Testis (tissue), 3 donors: ENCODE measurements around the gene OR1N1. TPM values are rescaled to one million over a fixed set of nuclear protein-coding genes. Genes with fewer than 3 reads are reported as not detected.

Experiments
- DNase-seq: peaks from one replicate; pipeline ENCODE4 v3.0.0-alpha.2; 2019
- H3K27ac ChIP-seq, 2 donors: fragments of 200-600 bp; sonication (generic); one replicate each; pipeline ENCODE4 v1.5.1; 2019
- H3K27me3 ChIP-seq: fragments of 200-600 bp; sonication (generic); one replicate; pipeline ENCODE4 v1.5.1; 2019
- H3K36me3 ChIP-seq: fragments of 200-600 bp; sonication (generic); one replicate; pipeline ENCODE4 v1.5.1; 2017; ENCODE audit warnings: low read depth; ENCODE audit errors: missing control alignments
- H3K4me1 ChIP-seq: fragments of 200-600 bp; sonication (generic); one replicate; pipeline ENCODE4 v1.5.1; 2019
- H3K4me3 ChIP-seq, 2 donors: fragments of 200-600 bp; sonication (generic); one replicate each; pipeline ENCODE4 v1.5.1; 2017 to 2019
- H3K9me3 ChIP-seq: fragments of 200-600 bp; sonication (generic); one replicate; pipeline ENCODE4 v1.5.1; 2017
- POLR2A ChIP-seq: fragments of 450-650 bp; IDR thresholded peaks from one replicate; pipeline ENCODE4 v1.6.1; 2017; ENCODE audit warnings: antibody characterized with exemption, mild to moderate bottlenecking, moderate library complexity
- WGBS, 2 donors: methylation state at CpG; one replicate each; pipeline ENCODE4 v1.1.5; 2018; 5-methylcytosine and 5-hydroxymethylcytosine counted together
- intact Hi-C: fragments of 100-400 bp; cut with DNase I; formaldehyde crosslinking; loops from one replicate; pipeline ENCODE4 v1.15.1; 2023; ENCODE audit warnings: low total_unique reads
- polyA plus RNA-seq: library from polyadenylated mRNA; stranded (reverse); fragments of 350-450 nt; fragmentation: Illumina TruSeq; extraction: RNeasy Lipid Tissue Mini Kit (QIAGEN cat#74804); gene quantifications from one replicate; pipeline ENCODE4 v1.2.3, GENCODE V29; 2014; ENCODE audit warnings: low read depth, low replicate concordance; ENCODE audit not compliant: insufficient read depth
- total RNA-seq, 2 donors: library from RNA; depleted of rRNA; stranded (reverse); fragments of >200 nt; gene quantifications; one replicate each; pipeline ENCODE4 v1.2.3, GENCODE V29; 2016
- TF ChIP-seq, protein P1 (sequence below), 3 experiments: fragments of 450-650 bp in 2 of 3; fragments of 200-600 bp in 1 of 3; sonication (generic) in 1 of 3; IDR thresholded peaks; one replicate each; pipeline ENCODE4 v1.5.1; 2016 to 2019; ENCODE audit warnings: antibody characterized with exemption in 3 of 3, mild to moderate bottlenecking in 2 of 3, moderate library complexity in 1 of 3

The OR1N1 gene
- total and polyA plus RNA-seq, 3 donors from 2014 or later, result 0.62 TPM; not detected in 2

DNA sequence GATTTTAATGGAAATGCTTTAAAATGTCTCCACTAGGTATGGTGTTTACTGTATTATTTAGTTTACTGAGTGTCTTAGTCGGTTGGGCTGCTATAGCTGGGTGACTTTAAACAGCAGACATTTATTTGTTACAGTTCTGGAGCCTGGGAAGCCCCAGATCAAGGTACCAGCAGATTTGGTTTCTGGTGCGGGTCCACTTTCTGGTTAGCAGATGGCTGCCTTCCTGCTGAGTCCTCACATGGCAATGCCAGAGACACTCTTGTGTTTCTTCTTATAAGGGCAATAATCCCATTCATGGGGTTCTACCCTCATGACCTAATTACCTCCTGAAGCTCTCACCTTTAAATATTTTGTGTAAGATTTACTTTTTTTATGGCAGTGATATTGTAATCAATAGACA is 8.9 kb downstream of the OR1N1 start:
- intact Hi-C loops, result no loop called here

DNA sequence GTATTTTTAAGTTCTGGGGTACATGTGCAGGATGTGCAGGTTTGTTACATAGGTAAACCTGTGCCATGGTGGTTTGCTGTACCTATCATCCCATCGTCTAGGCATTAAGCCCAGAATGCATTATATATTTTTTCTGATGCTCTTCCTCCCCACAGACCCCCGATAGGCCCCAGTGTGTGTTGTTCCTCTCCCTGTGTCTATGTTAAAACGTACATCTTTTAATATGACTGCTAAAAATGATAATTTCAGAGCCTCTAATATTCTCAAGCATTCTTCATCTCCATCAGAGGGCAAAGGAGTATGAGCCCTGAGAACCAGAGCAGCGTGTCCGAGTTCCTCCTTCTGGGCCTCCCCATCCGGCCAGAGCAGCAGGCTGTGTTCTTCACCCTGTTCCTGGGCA is 16.6 kb downstream of the OR1N1 start, which contains the start of gene OR1J2:
Gene OR1J2, plus strand, starts transcription at position 301 of the 400 bp plus-strand sequence. Its CDS starts 0 bp downstream, at position 301.
- no peak for DNase-seq
- Histone ChIP-seq H3K36me3 (no peaks in the 10 kb centered on the region), H3K4me1 (no peaks in the 10 kb centered on the region), H3K4me3 (no peak within 1 kb of the TSS), H3K27ac (no peak within 1 kb of the TSS), H3K9me3 (no peaks in the 10 kb centered on the region), H3K27me3 (no peaks in the 10 kb centered on the region)
- intact Hi-C loops, result no loop called here
- WGBS, 2 donors, result 78 to 89% methylated on average over 6 of the region's 6 CpGs
- no peak for TF ChIP-seq POLR2A
- TF ChIP-seq, protein P1, sequence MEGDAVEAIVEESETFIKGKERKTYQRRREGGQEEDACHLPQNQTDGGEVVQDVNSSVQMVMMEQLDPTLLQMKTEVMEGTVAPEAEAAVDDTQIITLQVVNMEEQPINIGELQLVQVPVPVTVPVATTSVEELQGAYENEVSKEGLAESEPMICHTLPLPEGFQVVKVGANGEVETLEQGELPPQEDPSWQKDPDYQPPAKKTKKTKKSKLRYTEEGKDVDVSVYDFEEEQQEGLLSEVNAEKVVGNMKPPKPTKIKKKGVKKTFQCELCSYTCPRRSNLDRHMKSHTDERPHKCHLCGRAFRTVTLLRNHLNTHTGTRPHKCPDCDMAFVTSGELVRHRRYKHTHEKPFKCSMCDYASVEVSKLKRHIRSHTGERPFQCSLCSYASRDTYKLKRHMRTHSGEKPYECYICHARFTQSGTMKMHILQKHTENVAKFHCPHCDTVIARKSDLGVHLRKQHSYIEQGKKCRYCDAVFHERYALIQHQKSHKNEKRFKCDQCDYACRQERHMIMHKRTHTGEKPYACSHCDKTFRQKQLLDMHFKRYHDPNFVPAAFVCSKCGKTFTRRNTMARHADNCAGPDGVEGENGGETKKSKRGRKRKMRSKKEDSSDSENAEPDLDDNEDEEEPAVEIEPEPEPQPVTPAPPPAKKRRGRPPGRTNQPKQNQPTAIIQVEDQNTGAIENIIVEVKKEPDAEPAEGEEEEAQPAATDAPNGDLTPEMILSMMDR (IDR thresholded peaks at IDR 0.05), result no peak

More for the DNA sequence above, 8.9 kb downstream of the OR1N1 start:
- no peak for DNase-seq
- Histone ChIP-seq H3K9me3 (no peaks in the 10 kb centered on the region), H3K4me1 (no peaks in the 10 kb centered on the region), H3K27me3 (no peaks in the 10 kb centered on the region), H3K36me3 (no peaks in the 10 kb centered on the region), H3K27ac (no peak overlapping the region), H3K4me3 (no peak overlapping the region)
- 66 to 72% methylated on average over 2 of the region's 2 CpGs for WGBS, 2 donors
- TF ChIP-seq POLR2A, result no peak

DNA sequence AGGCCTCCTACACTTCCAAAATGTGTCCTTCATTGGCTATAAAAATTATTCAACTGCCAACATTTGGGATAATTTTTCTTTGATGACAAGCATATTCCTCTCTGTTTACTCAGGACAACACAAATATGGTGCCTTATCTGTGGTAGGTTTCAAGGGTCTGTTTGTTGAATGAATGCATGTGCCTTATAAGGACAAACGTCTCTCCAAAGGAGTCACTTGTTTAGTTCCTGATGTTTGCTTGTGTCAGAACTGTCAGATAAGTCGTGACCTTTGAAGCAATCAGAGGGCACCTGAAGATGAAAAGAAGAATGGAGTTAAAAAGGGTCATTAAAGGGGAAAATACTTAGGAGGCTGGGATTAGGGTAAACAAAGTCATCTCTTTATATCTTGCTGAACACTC is 20.1 kb downstream of the OR1N1 start:
- Histone ChIP-seq H3K27me3 (no peaks in the 10 kb centered on the region), H3K36me3 (no peaks in the 10 kb centered on the region), H3K4me1 (no peaks in the 10 kb centered on the region), H3K27ac (no peak overlapping the region), H3K4me3 (no peak overlapping the region), H3K9me3 (no peaks in the 10 kb centered on the region)
- 68 to 89% methylated on average over 2 of the region's 2 CpGs for WGBS, 2 donors
- intact Hi-C loops, result no loop called here
- DNase-seq, result no peak
- TF ChIP-seq, protein P1 (IDR thresholded peaks at IDR 0.05), result no peak
- TF ChIP-seq POLR2A, result no peak

DNA sequence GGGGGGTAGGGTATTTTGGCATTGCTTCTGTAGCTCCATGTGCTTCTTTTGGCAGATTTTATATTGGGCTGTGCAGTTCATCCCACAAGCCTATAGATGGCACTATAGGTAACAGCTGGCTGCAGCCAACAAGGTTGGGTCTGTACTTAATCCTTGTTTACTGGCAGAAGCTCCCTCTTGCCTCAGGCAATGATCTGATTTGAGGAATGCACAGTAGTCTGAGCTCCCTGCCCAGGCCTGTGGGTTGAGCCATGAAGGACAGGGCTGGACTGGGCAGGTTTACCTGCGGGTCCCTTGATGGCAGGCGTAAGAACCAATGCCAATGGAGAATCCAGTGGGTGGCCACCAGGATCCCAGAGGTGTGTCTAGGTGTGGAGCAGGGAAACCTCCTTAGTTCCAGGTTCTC is 28.2 kb downstream of the OR1N1 start:
- Histone ChIP-seq H3K4me3 (no peak overlapping the region), H3K4me1 (no peaks in the 10 kb centered on the region), H3K9me3 (no peaks in the 10 kb centered on the region), H3K27me3 (no peaks in the 10 kb centered on the region), H3K36me3 (no peaks in the 10 kb centered on the region), H3K27ac (no peak overlapping the region)
- WGBS, 2 donors, result 54 to 90% methylated on average over 2 of the region's 2 CpGs
- no peak for TF ChIP-seq POLR2A
- TF ChIP-seq, protein P1 (IDR thresholded peaks at IDR 0.05), result peak; percentile 24 to 51 (median 25)
- peak; percentile 17 for DNase-seq
- intact Hi-C loops, result no loop called here

DNA sequence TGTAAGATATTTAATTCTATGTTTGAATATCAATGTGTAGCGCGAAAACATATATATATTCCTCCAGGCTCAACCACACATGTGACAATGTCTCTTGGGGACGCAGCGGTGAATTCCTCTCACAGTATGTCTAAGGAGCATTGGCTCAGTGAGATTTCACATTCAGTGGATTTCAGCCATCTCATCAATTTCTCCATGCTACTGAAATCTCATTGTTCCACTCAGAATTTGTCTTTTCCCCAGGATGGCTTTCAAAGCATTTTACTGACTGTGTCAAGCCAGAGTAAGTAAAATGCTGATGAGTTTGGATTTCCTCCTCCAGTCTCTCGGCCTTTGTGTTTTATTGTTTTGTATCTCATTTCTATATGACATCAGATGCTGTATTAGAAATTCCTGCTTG is 48.0 kb downstream of the OR1N1 start:
- Histone ChIP-seq H3K27ac (no peak overlapping the region), H3K27me3 (no peaks in the 10 kb centered on the region), H3K9me3 (no peaks in the 10 kb centered on the region), H3K4me1 (no peaks in the 10 kb centered on the region), H3K36me3 (no peaks in the 10 kb centered on the region), H3K4me3 (no peak overlapping the region)
- no peak for DNase-seq
- TF ChIP-seq, protein P1 (IDR thresholded peaks at IDR 0.05), result no peak
- TF ChIP-seq POLR2A, result no peak
- intact Hi-C loops, result no loop called here
- 92 to 95% methylated on average over 5 of the region's 5 CpGs for WGBS, 2 donors
